ENCODE results near the gene CDHR2. TPM values are rescaled to one million over a fixed set of nuclear protein-coding genes. Genes with fewer than 3 reads are reported as not detected.
A peak's percentile ranks its signal among the peaks of the same experiment; 100 is the strongest.

The CDHR2 gene
- total RNA-seq, 1 donor from 2014 or later = not detected

DNA sequence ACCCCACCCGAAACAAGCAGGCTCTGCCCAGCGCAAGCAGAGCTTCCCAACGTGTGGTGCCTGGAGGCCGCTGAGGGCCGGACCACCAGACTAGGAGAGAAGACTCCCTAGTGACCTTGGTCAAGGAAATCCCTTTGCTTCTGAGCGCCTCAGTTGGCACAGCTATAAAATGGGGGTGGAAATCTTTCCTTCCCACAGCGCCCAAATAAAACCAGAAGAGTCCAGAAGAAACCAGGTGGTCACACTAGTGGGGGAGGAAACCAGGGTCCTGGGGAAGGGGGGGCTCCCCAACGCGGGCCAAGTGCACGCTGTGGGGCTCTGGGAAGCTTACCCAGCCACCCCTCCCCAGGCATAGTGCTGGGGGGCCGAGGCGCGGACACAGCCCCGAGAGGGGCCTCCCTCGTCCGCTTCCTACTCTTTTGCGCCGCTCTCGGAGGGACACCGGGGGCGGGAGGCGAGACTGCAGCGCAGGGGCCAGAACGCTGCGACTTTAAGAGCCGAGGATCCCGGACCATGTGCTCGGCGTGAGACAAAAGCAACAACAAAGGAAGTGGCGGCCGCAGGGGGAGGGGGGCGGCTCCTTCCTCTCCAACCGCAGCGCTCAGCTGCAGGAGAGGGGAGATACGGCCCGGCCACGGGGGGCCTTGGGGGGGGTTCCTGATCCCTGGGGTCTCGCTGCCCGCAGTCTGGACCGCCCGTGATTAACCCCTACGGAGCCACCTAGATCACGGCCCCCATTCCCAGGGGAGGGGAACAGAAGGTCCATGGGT is 12.8 kb upstream of the CDHR2 start:
- Histone ChIP-seq H3K27me3 (no peaks in the 10 kb centered on the region), H3K9me3 (no peaks in the 10 kb centered on the region), H3K4me3 (peak overlapping the region; percentile 62 to 90), H3K36me3 (peaks cover under 1 to 10% of the 10 kb centered on the region in 2 donors), H3K4me1 (peaks cover 66% of the 10 kb centered on the region), H3K27ac (peak overlapping the region; percentile 98)
- TF ChIP-seq POLR2AphosphoS5 (IDR thresholded peaks at IDR 0.05; ENCODE audit: insufficient read depth in 1 of 2, low read depth in 1 of 2) = no peak
- TF ChIP-seq, protein P1, sequence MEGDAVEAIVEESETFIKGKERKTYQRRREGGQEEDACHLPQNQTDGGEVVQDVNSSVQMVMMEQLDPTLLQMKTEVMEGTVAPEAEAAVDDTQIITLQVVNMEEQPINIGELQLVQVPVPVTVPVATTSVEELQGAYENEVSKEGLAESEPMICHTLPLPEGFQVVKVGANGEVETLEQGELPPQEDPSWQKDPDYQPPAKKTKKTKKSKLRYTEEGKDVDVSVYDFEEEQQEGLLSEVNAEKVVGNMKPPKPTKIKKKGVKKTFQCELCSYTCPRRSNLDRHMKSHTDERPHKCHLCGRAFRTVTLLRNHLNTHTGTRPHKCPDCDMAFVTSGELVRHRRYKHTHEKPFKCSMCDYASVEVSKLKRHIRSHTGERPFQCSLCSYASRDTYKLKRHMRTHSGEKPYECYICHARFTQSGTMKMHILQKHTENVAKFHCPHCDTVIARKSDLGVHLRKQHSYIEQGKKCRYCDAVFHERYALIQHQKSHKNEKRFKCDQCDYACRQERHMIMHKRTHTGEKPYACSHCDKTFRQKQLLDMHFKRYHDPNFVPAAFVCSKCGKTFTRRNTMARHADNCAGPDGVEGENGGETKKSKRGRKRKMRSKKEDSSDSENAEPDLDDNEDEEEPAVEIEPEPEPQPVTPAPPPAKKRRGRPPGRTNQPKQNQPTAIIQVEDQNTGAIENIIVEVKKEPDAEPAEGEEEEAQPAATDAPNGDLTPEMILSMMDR (IDR thresholded peaks at IDR 0.05) = no peak
- TF ChIP-seq POLR2A (IDR thresholded peaks at IDR 0.05) = no peak
- peak in 1 of 2 donors; percentile 90 for DNase-seq (ENCODE audit: extremely low spot score in 2 of 2)
- intact Hi-C loops (cut with DNase I) = no loop called here

DNA sequence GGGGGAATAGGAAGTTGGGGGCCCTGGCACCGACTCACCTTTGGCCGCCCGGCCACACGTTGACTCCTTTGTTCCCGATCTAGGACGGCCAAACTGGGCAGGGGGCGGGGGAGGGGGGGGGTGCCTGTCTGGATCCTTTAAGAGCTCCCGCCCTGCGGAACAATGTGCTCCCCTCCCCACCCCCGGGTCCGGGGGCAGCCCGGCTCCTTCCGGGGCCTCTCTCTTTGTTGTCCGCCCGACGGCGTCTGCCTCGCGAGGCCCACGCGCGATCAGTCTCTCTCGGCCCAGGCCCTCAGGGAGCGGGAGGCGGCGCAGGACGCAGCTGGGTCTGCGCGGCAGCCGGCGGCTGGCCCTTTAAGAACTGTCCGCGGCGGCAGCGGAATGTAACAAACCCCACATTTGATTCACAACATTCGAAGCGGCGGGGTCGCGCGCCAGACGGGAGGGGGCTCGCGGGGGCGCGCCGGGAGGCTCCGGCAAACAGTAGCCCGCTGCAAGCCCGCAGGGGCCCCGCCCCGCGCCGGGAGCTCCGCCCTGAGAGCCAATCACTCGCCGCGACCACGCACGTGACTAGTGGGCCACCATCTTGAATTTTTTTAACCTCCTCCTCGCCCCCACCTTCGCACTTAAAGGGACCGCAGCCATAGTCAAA is 12.1 kb upstream of the CDHR2 start, which contains the start of gene RNF44:
TSS of gene RNF44 (minus strand) at position 501 of the 652 bp plus-strand sequence. CDS start 4,930 bp downstream, outside the sequence.
- DNase-seq (ENCODE audit: extremely low spot score in 2 of 2) = peak in 1 of 2 donors; percentile 99
- H3K4me1 ChIP-seq = peaks cover 66% of the 10 kb centered on the region
- intact Hi-C loops (cut with DNase I) = no loop called here
- TF ChIP-seq POLR2A (IDR thresholded peaks at IDR 0.05) (peak in 1 of 2 donors; percentile 61), POLR2AphosphoS5 (IDR thresholded peaks at IDR 0.05; ENCODE audit: insufficient read depth in 1 of 2, low read depth in 1 of 2) (peak in 1 of 2 donors; percentile 47)
- TF ChIP-seq, protein P1 (IDR thresholded peaks at IDR 0.05) = no peak
- no peaks in the 10 kb centered on the region for H3K9me3 ChIP-seq
- H3K36me3 ChIP-seq = peaks cover 0 to 2% of the 10 kb centered on the region in 2 donors
- peak within 1 kb of the TSS; percentile 98 for H3K27ac ChIP-seq
- H3K4me3 ChIP-seq = peak within 1 kb of the TSS; percentile 62 to 90
- H3K27me3 ChIP-seq = no peaks in the 10 kb centered on the region

DNA sequence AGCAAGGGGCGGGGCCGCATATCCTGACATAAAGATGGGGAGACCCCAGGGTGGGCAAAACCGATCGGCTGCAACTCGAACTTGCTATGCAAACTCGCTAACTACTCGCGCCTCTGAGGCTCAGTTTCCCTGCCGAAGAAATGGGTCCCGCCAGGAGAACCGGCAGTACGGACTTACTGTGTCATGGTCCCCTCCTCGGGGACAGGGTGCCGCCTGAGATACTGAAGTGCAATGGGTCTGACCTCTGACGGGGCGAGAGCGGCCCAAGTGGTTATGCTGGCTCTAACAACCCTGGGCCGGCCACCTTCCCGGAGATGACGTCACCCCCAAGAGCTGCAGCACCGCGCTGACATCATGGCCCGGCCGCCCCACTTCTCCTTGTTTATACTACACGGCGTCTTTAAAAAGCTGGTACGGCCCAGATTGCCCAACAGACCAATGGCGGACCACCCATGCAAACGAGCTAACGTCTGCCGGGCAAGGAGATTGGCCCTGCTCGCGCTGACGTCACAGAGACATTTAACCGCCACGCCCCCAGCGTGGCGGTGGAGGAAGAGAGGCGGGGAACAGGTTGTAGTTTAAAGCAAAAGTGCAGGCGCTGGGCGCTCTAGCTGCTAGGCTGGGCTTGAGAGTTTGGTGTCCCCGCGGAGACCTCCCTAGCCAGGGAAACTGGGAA is 11.4 kb upstream of the CDHR2 start:
- Histone ChIP-seq H3K4me1 (peaks cover 67% of the 10 kb centered on the region), H3K27ac (peak overlapping the region; percentile 98), H3K4me3 (peak overlapping the region; percentile 62 to 90), H3K9me3 (no peaks in the 10 kb centered on the region), H3K27me3 (no peaks in the 10 kb centered on the region), H3K36me3 (no peaks in the 10 kb centered on the region)
- TF ChIP-seq, protein P1 (IDR thresholded peaks at IDR 0.05) = no peak
- peak in 1 of 2 donors; percentile 8 for TF ChIP-seq POLR2A (IDR thresholded peaks at IDR 0.05)
- peak; percentile 80 to 88 for TF ChIP-seq POLR2AphosphoS5 (IDR thresholded peaks at IDR 0.05; ENCODE audit: insufficient read depth in 1 of 2, low read depth in 1 of 2)
- peak in 1 of 2 donors; percentile 100 for DNase-seq (ENCODE audit: extremely low spot score in 2 of 2)
- intact Hi-C loops (cut with DNase I) = no loop called here

DNA sequence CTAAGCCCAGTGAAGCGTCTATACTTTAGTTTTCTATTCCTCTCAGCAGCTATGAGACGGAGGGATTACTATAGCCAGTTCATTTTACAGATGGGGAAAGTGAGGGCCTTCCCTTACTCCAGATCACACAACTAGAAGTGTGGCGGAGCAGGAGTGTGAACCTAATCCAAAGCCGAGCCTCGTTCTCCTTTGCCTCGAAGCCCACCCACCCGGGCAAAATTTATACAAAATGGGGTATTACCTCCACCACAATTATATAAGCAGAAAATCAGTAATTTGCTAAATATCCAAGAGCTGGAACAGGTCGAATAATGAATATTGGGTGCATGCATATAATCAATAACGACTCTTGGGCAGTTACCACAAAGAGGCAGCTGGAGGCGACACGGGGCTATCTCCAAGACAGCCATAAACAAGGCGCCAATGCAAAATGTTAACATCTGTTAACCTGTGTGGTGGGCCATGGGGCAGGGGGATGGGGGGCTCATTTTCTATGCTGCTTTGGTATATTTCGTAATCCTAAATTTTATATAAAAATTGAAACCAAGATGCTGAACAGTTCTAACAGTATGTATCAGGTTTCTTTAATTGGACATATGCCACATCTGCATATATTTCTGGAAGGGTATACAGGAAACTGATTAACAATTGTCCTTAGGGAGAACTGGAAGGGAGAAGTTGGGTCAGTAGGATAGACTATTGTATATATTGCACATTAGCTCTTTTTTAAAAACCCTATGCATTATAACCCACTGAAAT is 10.7 kb upstream of the CDHR2 start:
- H3K27ac ChIP-seq = peak overlapping the region; percentile 98
- H3K27me3 ChIP-seq = no peaks in the 10 kb centered on the region
- no peak for DNase-seq (ENCODE audit: extremely low spot score in 2 of 2)
- H3K9me3 ChIP-seq = no peaks in the 10 kb centered on the region
- peaks cover 62% of the 10 kb centered on the region for H3K4me1 ChIP-seq
- peak overlapping the region; percentile 62 to 90 for H3K4me3 ChIP-seq
- H3K36me3 ChIP-seq = no peaks in the 10 kb centered on the region
- intact Hi-C loops (cut with DNase I) = no loop called here
- TF ChIP-seq POLR2AphosphoS5 (IDR thresholded peaks at IDR 0.05; ENCODE audit: insufficient read depth in 1 of 2, low read depth in 1 of 2) = no peak
- TF ChIP-seq, protein P1 (IDR thresholded peaks at IDR 0.05) = no peak
- TF ChIP-seq POLR2A (IDR thresholded peaks at IDR 0.05) = no peak
